K562 (cell line): Measurements from ENCODE around the gene ABHD4. TPM values are rescaled to one million over a fixed set of nuclear protein-coding genes. Genes with fewer than 3 reads are reported as not detected.

Source experiments
- ATAC-seq: fragments of 200-7000 bp; cut with Tn5 transposase; 3 replicates; pipeline ENCODE4 v1.9.1; 2020; ENCODE audit warnings: moderate library complexity
- BruUV-seq: library from RNA; stranded (reverse); fragments of 400-500 nt; replicated peaks from 2 replicates; lab custom pipeline; 2021; lab: Mats Ljungman, UMichigan
- CTCF ChIA-PET: fragments of 300-600 bp; formaldehyde crosslinking; extraction: SDS; loops from one replicate; lab custom pipeline; 2021; ENCODE audit warnings: low intra/inter-chr PET ratio; lab: Yijun Ruan, JAX
- POLR2A ChIA-PET: fragments of 300-600, 350-650 bp; sonication (Branson Sonifier 250); formaldehyde crosslinking; extraction: SDS; loops from one replicate; lab custom pipeline; 2021; ENCODE audit warnings: antibody characterized with exemption, inconsistent platforms; lab: Yijun Ruan, JAX
- DNase-seq, 4 experiments: peaks; one replicate each; pipeline versions ENCODE4 v3.0.0 to v3.0.0-alpha.2; 2011 to 2018; ENCODE audit warnings: low spot score in 3 of 4, mixed read lengths in 3 of 4; ENCODE audit errors: extremely low read depth in 1 of 4
- FAIRE-seq: peaks from 2 replicates; lab custom pipeline; 2011; peaks lifted over from hg19 to GRCh38; lab: Jason Lieb, UNC
- H2AFZ ChIP-seq: 2 replicates; pipeline ENCODE4 v1.6.0; 2011; ENCODE audit warnings: low read depth, low read length, control low read depth, inconsistent platforms
- H3K27ac ChIP-seq: fragments of 200-600 bp; 3 replicates; pipeline ENCODE4 v1.8.0; 2011; ENCODE audit warnings: low read depth, mild to moderate bottlenecking, control low read depth, inconsistent platforms, low read length, moderate library complexity, mixed read lengths; ENCODE audit errors: extremely low read depth
- H3K27me3 ChIP-seq, 2 experiments: fragments of 300-600 bp in 1 of 2; 2 replicates in 1 of 2; 3 replicates in 1 of 2; pipeline versions ENCODE4 v1.6.0 to v1.8.0; 2011; ENCODE audit warnings: inconsistent platforms in 2 of 2, low read length in 2 of 2, mild to moderate bottlenecking in 1 of 2, mixed read lengths in 1 of 2, moderate library complexity in 1 of 2; ENCODE audit not compliant: control insufficient read depth in 2 of 2, insufficient read depth in 2 of 2
- H3K36me3 ChIP-seq: fragments of 300-600 bp; 3 replicates; pipeline ENCODE4 v1.8.0; 2011; ENCODE audit warnings: mild to moderate bottlenecking, low read length, inconsistent platforms; ENCODE audit not compliant: control insufficient read depth, insufficient read depth
- H3K4me1 ChIP-seq, 2 experiments: fragments of 200-600 bp in 1 of 2; replicated peaks in 1 of 2; 2 replicates in 1 of 2; 3 replicates in 1 of 2; pipeline versions ENCODE4 v1.5.1 to v1.8.0; 2011; ENCODE audit warnings: inconsistent platforms in 2 of 2, low read length in 2 of 2, mild to moderate bottlenecking in 1 of 2, mixed read lengths in 1 of 2, moderate library complexity in 1 of 2; ENCODE audit not compliant: control insufficient read depth in 2 of 2, insufficient read depth in 2 of 2
- H3K4me2 ChIP-seq: 2 replicates; pipeline ENCODE4 v1.6.1; 2011; ENCODE audit warnings: low read length, control low read depth, inconsistent platforms, mixed read lengths; ENCODE audit not compliant: insufficient read depth
- H3K4me3 ChIP-seq: fragments of 200-600 bp; sonication (generic), shearing (Covaris generic); 2 replicates; pipeline ENCODE4 v1.5.1; 2016; ENCODE audit warnings: control low read depth, inconsistent platforms
- H3K79me2 ChIP-seq: fragments of 200-600 bp; 3 replicates; pipeline ENCODE4 v1.8.0; 2011; ENCODE audit warnings: low read length, inconsistent platforms; ENCODE audit not compliant: control insufficient read depth, insufficient read depth
- H3K9ac ChIP-seq, 2 experiments: 2 replicates each; pipeline versions ENCODE4 v1.6.0 to v1.6.1; 2011; ENCODE audit warnings: low read depth in 2 of 2, low read length in 2 of 2, control low read depth in 1 of 2, inconsistent platforms in 1 of 2, mild to moderate bottlenecking in 1 of 2, mixed read lengths in 1 of 2; ENCODE audit not compliant: insufficient read depth in 1 of 2
- H3K9me1 ChIP-seq: one replicate; pipeline ENCODE4 v1.6.0; 2011; ENCODE audit warnings: inconsistent platforms, mild to moderate bottlenecking, low read length, moderate library complexity; ENCODE audit not compliant: control insufficient read depth, insufficient read depth
- H3K9me3 ChIP-seq: replicated peaks from 2 replicates; pipeline ENCODE4 v1.5.1; 2011; ENCODE audit warnings: low read depth, low read length, inconsistent platforms; ENCODE audit not compliant: control insufficient read depth, insufficient read depth
- H4K20me1 ChIP-seq: replicated peaks from 2 replicates; pipeline ENCODE4 v1.6.1; 2011; ENCODE audit warnings: low read length, inconsistent platforms, mixed read lengths; ENCODE audit not compliant: control insufficient read depth, insufficient read depth
- CBFA2T3 ChIP-seq: fragments of 450-650 bp; IDR thresholded peaks from 2 replicates; pipeline ENCODE4 v1.6.1; 2017
- ESRRA ChIP-seq: fragments of 450-650 bp; IDR thresholded peaks from 2 replicates; pipeline ENCODE4 v1.6.1; 2014; ENCODE audit warnings: low read depth, mild to moderate bottlenecking, moderate library complexity, borderline replicate concordance
- FOS ChIP-seq: IDR thresholded peaks from 3 replicates; pipeline ENCODE4 v1.6.1; 2011; ENCODE audit not compliant: insufficient read length; ENCODE audit errors: extremely low read depth
- IRF2 ChIP-seq: sonication (generic); formaldehyde crosslinking; IDR thresholded peaks from 2 replicates; pipeline ENCODE4 v1.8.1; 2022; ENCODE audit warnings: mild to moderate bottlenecking, missing genetic modification reagents
- PRDM10 ChIP-seq: fragments of 450-650 bp; IDR thresholded peaks from 2 replicates; pipeline ENCODE4 v1.6.1; 2018; ENCODE audit not compliant: partially characterized antibody
- SMARCE1 ChIP-seq: fragments of 450-650 bp; IDR thresholded peaks from 2 replicates; pipeline ENCODE4 v1.7.1; 2016; ENCODE audit warnings: mild to moderate bottlenecking
- SP2 ChIP-seq: IDR thresholded peaks from 2 replicates; pipeline ENCODE4 v1.6.1; 2011; ENCODE audit warnings: mild to moderate bottlenecking, low read depth, low read length, moderate library complexity; ENCODE audit not compliant: poor library complexity, severe bottlenecking; ENCODE audit errors: extremely low read depth
- SRSF1 ChIP-seq: fragments of 200-400 bp; formaldehyde crosslinking; IDR thresholded peaks from 2 replicates; pipeline ENCODE4 v1.6.1; 2017; ENCODE audit warnings: mild to moderate bottlenecking, low read depth, low read length, moderate library complexity
- ZNF253 ChIP-seq: fragments of 250-450 bp; sonication (Bioruptor Pico); conservative IDR thresholded peaks from 2 replicates; pipeline ENCODE4 v1.6.1; 2021; ENCODE audit warnings: mild to moderate bottlenecking
- ZNF445 ChIP-seq: fragments of 250-450 bp; sonication (Bioruptor Pico); IDR thresholded peaks from 2 replicates; pipeline ENCODE4 v1.4.0; 2020; ENCODE audit warnings: low read depth, mild to moderate bottlenecking, moderate library complexity
- whole genome bisulfite sequencing: fragments of 100-300 bp; shearing (Covaris generic); methylation state at CpG from one replicate; pipeline ENCODE4 v1.1.6; 2016; ENCODE audit warnings: low coverage, mixed read lengths; ENCODE audit not compliant: insufficient coverage; ENCODE audit errors: missing lambda C conversion rate; 5-methylcytosine and 5-hydroxymethylcytosine counted together
- in situ Hi-C: fragments of 300-500 bp; cut with MboI; formaldehyde crosslinking; loops from 4 replicates; pipeline ENCODE4 v1.15.0; 2018; ENCODE audit warnings: inconsistent platforms, mixed read lengths
- intact Hi-C: fragments of 100-400 bp; cut with micrococcal nuclease; formaldehyde crosslinking; loops from 2 replicates; pipeline ENCODE4 v1.14.2; 2022
- polyA plus RNA-seq, 8 experiments: library from polyadenylated mRNA; depleted of rRNA in 4 of 8; stranded (reverse) in 5 of 8; unstranded in 3 of 8; fragments of >200 nt; fragmentation: Nextera tagmentation in 2 of 8; fragmentation: Illumina TruSeq in 1 of 8; extraction: Ambion mirVana in 2 of 8; extraction: Trizol in 1 of 8; gene quantifications; 2 replicates each; pipeline versions ENCODE4 v1.2.1 to v1.2.3, GENCODE V29; 2011 to 2014; ENCODE audit warnings: inconsistent platforms in 1 of 8, missing spikeins in 1 of 8
- total RNA-seq, 7 experiments: library from RNA; depleted of rRNA in 6 of 7; stranded (reverse); fragments of >200 nt in 6 of 7; fragmentation: Illumina TruSeq in 2 of 7; extraction: Trizol in 2 of 7; gene quantifications; 2 replicates each; pipeline versions ENCODE4 v1.2.1 to v1.2.3, GENCODE V29; 2011 to 2021; ENCODE audit warnings: low replicate concordance in 1 of 7
- TF ChIP-seq, protein P1 (sequence below), 3 experiments: IDR thresholded peaks in 2 of 3; conservative IDR thresholded peaks in 1 of 3; 2 replicates each; pipeline ENCODE4 v1.5.1; 2011 to 2012; ENCODE audit warnings: low read length in 3 of 3, mild to moderate bottlenecking in 3 of 3, control low read depth in 2 of 3, improper control_type of control experiment in 1 of 3, inconsistent platforms in 1 of 3, low read depth in 1 of 3, mixed read lengths in 1 of 3, moderate library complexity in 1 of 3; ENCODE audit not compliant: insufficient read depth in 2 of 3
- TF ChIP-seq, protein P2 (sequence below): fragments of 450-650 bp; IDR thresholded peaks from 2 replicates; pipeline ENCODE4 v1.6.1; 2016; ENCODE audit warnings: mild to moderate bottlenecking

Gene ABHD4
- total and polyA plus RNA-seq, 9 of the 15 experiments (the other 6 are each of a cell fraction or from before 2014, with no cell fraction given): 3.6 to 12.0 (median 7.2) TPM

- TF ChIP-seq ZNF253 (no peak), PRDM10 (no peak), ZNF445 (no peak), SRSF1 (no peak)
Measured at GRCh38 chr14:22600027-22600426, 1.9 kb downstream of the ABHD4 start (continued).

DNA sequence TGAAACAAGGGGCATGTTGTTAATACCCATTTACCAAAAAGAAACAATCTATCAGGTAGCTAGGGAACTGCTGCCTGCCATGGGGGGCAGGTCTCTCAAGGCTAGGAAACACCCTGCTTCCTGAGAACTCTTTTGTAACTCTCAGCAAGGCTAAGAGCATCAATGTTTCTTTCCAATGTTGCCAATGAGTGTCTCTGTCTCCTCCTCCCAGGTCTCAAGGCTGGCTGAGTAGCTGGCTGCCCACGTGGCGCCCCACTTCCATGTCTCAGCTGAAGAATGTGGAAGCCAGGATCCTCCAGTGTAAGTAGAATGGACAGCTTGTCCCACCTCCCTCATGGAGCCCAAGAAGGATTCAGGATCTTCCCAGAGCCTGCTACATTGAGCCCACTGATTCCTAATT lies 3.4 kb downstream of the ABHD4 start:
- Histone ChIP-seq H3K4me1 (peaks cover 14 to 22% of the 10 kb centered on the region in 2 experiments; a peak in 4 of 5 replicates), H4K20me1 (no peaks in the 10 kb centered on the region), H2AFZ (no peak overlapping the region), H3K9me3 (no peaks in the 10 kb centered on the region), H3K4me2 (no peak overlapping the region), H3K79me2 (peaks cover 14% of the 10 kb centered on the region), H3K9ac (no peak overlapping the region), H3K27ac (no peak overlapping the region), H3K9me1 (peaks cover 2% of the 10 kb centered on the region), H3K27me3 (no peaks in the 10 kb centered on the region), H3K4me3 (no peak overlapping the region), H3K36me3 (peaks cover 34% of the 10 kb centered on the region; the same call in 2 of the 3 replicates)
- no peak for TF ChIP-seq SP2
- no peak for TF ChIP-seq IRF2
- no peak for TF ChIP-seq ESRRA
- no peak for TF ChIP-seq FOS
- TF ChIP-seq CBFA2T3: no peak
- TF ChIP-seq, protein P1, sequence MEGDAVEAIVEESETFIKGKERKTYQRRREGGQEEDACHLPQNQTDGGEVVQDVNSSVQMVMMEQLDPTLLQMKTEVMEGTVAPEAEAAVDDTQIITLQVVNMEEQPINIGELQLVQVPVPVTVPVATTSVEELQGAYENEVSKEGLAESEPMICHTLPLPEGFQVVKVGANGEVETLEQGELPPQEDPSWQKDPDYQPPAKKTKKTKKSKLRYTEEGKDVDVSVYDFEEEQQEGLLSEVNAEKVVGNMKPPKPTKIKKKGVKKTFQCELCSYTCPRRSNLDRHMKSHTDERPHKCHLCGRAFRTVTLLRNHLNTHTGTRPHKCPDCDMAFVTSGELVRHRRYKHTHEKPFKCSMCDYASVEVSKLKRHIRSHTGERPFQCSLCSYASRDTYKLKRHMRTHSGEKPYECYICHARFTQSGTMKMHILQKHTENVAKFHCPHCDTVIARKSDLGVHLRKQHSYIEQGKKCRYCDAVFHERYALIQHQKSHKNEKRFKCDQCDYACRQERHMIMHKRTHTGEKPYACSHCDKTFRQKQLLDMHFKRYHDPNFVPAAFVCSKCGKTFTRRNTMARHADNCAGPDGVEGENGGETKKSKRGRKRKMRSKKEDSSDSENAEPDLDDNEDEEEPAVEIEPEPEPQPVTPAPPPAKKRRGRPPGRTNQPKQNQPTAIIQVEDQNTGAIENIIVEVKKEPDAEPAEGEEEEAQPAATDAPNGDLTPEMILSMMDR (IDR thresholded peaks at IDR 0.05 in 2 of 3, conservative IDR thresholded peaks at IDR 0.05 in 1 of 3; ENCODE audit: insufficient read depth in 2 of 3, low read depth in 1 of 3, low read length in 3 of 3): no peak
- no peak for TF ChIP-seq SMARCE1
- TF ChIP-seq, protein P2, sequence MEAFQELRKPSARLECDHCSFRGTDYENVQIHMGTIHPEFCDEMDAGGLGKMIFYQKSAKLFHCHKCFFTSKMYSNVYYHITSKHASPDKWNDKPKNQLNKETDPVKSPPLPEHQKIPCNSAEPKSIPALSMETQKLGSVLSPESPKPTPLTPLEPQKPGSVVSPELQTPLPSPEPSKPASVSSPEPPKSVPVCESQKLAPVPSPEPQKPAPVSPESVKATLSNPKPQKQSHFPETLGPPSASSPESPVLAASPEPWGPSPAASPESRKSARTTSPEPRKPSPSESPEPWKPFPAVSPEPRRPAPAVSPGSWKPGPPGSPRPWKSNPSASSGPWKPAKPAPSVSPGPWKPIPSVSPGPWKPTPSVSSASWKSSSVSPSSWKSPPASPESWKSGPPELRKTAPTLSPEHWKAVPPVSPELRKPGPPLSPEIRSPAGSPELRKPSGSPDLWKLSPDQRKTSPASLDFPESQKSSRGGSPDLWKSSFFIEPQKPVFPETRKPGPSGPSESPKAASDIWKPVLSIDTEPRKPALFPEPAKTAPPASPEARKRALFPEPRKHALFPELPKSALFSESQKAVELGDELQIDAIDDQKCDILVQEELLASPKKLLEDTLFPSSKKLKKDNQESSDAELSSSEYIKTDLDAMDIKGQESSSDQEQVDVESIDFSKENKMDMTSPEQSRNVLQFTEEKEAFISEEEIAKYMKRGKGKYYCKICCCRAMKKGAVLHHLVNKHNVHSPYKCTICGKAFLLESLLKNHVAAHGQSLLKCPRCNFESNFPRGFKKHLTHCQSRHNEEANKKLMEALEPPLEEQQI: no peak
- POLR2A ChIA-PET: interaction anchor here (2.0 kb wide), 1 partner anchor 8 kb away, joined by 8 read pairs; no protein-coding TSS in a partner anchor
- in situ Hi-C loops (no loop called here), intact Hi-C loops (no loop called here)
- CTCF ChIA-PET: interaction anchor here (0.6 kb wide), 1 partner anchor 42 kb away, joined by 4 read pairs; no protein-coding TSS in a partner anchor
- FAIRE-seq (no peak), DNase-seq (no peak), ATAC-seq (no peak)
- no TSS peak for BruUV-seq
- 83% methylated on average over 2 of the region's 2 CpGs for WGBS
